GM18505 (cell line): ENCODE results near the gene CRYAB.

Experiments used
- ATAC-seq: cut with Tn5 transposase; IDR thresholded peaks from one replicate; pipeline ENCODE4 v1.9.1; 2021; ENCODE audit not compliant: unreplicated experiment
- POLR2A ChIP-seq: IDR thresholded peaks from 4 replicates; pipeline ENCODE4 v1.6.1; 2011; ENCODE audit warnings: borderline replicate concordance; ENCODE audit not compliant: insufficient read depth, insufficient read length; ENCODE audit errors: extremely low read depth

Gene CRYAB, protein sequence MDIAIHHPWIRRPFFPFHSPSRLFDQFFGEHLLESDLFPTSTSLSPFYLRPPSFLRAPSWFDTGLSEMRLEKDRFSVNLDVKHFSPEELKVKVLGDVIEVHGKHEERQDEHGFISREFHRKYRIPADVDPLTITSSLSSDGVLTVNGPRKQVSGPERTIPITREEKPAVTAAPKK

DNA sequence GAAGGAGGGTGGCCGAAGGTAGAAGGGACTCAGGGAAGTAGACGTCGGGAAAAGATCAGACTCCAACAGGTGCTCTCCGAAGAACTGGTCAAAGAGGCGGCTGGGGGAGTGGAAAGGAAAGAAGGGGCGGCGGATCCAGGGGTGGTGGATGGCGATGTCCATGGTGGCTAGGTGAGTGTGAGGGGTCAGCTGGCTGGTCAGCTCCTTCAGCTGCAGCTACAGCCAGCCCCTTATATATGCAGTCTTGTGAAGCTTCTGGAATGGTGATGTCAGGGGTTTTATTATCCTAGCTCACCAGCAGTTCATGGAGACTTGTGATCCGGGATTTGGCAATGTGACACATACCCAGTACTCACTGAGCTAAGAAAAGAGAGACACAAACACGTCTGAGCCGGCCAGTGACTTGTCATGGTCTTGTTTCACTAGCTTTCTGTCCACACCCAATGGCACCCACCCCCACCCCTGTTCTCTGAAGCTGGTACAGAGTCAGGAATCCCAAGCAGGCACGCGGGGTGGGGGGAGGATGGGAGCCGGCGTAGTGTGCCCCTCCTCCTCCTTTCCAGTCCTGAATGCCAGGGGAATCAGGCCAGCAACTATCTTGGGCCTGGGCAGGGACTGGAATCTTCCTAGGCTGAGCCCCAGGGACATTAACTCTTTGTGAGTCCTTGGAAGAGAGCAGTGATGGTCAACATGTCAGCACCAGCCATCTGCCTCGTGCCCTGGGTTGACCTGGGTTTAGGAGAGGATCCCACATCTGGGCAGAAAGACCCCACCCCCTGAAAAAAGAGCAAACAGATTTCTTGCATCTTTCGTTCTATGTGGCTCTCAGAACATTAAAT lies at the start of gene CRYAB:
Gene CRYAB (minus strand): TSS at position 208 of the 839 bp plus-strand sequence. CDS start 46 bp downstream, at position 162.
- no peak for ATAC-seq
- TF ChIP-seq POLR2A, result no peak

DNA sequence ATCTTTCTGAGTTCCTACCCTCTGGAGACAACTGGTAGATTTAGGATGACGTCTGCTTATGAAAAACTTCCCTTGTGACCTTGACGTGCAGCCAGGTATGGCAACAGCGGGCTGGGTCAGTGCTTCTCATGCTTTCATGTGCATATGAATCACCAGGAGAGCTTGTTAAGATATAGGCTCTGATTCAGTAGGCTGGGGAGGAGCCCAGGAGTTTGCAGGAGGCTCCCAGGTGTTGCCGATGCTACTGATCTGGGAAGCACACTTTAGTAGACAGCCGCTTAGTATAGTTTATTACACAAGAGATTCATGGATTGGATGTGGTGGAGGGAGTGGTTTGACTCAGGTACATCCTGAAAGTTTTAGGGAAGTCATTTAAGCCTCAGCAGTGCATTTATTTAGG lies 49.3 kb upstream of the CRYAB start:
- no peak for ATAC-seq
- TF ChIP-seq POLR2A, result no peak

DNA sequence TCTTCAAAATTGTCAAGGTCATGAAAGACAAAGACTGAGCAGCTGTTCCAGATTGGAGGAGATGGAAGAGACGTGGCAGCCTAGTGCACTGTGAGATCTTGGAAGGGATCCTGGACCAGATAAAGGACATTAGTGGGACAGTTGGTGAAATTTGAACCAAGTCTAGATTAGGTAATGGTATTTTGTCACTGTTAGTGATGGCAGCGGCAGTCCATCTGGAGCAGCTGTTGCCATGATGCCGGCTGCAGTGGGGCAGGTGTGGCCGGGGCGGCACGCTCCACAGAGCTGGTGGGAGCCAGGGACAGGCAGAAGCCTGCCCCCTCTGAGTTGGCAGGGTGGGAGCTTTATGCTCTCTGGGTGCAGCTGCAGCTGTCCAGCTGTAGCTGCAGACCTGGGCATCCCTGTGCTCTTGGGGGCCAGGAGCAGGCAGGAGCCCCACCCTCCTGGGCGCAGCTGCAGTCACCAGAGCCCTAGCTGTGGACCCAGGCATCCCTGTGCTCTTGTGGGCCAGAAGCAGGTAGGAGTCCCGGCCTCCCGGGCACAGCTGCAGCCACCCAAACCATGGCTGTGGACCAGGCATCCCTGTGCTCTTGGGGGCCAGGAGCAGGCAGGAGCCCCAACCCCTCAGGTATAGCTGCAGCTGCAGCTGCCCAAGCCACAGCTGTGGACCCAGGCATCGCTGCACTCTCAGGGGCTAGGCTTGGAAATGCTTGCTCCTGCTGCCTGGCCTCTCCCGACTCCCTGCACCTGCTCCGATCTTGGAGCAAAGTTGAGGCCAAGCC lies 46.3 kb upstream of the CRYAB start:
- no peak for ATAC-seq
- TF ChIP-seq POLR2A, result no peak

DNA sequence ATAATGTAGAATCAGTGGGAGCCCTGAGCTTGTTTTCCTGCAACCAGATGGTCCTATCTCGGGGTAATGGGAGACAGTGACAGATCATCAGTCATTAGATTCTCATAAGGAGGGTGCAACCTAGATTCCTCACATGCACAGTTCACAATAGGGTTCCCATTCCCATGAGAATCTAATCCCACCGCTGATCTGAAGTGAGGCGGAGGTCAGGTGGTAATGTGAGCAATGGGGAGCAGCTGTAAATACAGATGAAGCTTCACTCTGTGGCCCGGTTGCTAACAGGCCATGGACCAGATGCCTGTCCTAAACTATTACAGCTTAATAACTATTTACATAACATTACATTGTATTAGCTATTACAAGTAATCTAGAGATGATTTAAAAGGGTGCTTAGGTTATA lies 42.6 kb upstream of the CRYAB start:
- ATAC-seq, result no peak
- TF ChIP-seq POLR2A, result no peak

DNA sequence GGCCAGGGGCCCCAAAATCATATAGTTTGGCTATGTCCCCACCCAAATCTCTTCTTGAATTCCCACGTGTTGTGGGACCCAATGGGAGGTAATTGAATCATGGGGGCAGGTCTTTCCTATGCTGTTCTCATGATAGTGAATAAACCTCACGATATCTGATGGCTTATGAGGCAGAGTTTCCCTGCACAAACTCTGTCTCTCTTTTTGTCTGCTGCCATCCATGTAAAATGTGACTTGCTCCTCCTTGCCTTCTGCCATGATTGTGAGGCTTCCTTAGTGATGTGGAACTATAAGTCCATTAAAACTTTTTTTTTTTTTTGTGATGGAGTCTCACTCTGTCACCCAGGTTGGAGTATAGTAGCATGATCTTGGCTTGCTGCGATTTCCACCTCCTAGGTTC lies 40.0 kb upstream of the CRYAB start:
- no peak for ATAC-seq
- no peak for TF ChIP-seq POLR2A

DNA sequence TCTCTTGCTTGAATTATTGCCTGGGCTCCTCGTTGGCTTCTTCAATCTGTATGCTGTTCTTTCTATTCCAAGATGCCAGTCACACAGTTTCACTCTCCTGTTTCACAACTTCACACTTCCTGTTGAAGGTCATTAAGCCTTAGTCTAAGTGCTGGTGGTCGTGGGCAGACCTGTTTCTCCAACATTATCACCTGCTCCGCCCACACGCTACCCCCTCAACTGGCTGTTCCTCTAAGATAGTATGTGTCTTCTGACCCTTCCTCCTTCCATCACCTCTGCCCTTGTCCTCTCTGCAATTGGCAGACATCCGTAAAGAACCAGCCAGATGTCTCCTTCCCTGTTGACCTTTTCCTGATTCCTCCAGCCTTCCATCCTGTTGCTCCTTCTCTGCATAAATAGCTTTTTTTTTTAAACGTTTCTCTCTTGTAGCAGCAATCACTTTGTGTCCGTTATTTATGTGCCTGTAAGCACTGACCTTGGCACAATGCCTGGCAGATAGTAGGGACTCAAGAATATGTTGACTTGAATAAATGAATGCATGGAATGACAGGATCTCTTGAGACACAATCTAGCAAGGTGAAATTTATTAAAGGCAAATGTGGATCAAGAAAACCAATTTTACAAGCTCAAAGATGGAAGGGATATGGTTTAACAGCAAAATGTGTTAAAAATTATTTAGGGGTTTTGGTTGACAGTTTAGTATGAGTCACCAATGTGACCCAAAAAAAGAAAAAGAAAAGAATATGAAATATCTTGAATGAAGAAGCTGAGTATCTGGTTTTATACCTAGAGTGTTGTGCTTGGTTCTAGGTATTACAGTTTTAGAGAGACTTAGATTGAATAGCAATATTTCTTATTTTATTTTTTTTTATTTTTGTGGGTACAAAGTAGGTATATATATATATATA lies 38.2 kb upstream of the CRYAB start:
- no peak for ATAC-seq
- no peak for TF ChIP-seq POLR2A

DNA sequence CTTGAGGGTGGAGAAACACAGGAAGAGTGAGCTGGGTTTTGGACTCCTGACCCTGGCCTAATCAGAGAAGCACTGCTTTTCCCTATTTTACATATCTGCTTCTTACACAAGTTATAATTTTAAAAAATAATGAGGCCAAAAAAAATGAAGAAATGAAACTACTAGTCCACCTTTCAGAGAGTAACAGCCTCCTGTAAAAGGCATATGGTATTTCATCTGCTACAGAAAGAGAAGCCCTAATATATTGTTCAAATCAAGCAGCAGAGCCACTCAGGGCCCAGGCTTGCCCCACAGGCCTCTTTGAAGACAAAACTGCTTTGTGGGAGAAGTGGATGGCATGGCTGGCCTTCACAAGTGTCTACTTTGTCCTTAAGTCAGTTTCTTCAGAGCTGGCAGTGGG lies 35.6 kb upstream of the CRYAB start:
- no peak for ATAC-seq
- TF ChIP-seq POLR2A, result no peak

DNA sequence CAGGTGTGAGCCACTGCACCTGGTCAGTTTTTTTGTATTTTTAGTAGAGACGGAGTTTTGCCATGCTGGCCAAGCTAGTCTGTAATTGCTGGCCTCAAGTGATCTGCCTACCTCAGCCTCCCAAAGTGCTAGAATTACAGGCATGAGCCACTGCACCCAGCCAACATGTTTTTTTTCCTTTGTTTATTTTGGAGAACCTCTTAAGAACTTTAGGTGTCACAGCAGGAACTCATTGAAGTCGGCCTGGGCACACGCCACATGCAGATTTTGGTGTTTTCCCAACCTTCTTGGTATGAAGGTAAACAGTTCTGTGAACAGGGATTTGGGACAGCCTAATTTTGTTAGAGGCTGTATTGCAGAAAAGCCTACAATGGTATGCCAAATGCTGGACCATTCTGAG lies 34.9 kb upstream of the CRYAB start:
- TF ChIP-seq POLR2A, result no peak
- ATAC-seq, result no peak

DNA sequence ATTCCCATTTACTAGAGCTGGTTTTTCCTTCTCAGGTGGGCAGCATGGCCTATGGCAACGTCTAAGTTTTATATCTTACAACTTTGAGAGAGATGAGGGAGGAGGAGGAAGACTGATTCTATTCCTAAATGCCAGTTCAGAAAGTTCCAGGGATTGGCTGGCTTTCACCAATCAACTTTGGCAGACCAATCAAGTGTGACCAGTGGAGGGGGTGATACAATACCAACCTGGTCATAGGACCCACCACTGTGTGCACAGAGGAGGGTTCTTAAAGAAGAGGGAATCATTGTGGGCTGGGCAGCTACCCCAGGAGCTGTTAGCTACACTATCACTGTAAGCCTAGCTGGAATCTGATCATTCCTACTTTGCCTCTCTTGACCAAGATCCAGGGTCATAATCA lies 33.6 kb upstream of the CRYAB start:
- TF ChIP-seq POLR2A, result no peak

DNA sequence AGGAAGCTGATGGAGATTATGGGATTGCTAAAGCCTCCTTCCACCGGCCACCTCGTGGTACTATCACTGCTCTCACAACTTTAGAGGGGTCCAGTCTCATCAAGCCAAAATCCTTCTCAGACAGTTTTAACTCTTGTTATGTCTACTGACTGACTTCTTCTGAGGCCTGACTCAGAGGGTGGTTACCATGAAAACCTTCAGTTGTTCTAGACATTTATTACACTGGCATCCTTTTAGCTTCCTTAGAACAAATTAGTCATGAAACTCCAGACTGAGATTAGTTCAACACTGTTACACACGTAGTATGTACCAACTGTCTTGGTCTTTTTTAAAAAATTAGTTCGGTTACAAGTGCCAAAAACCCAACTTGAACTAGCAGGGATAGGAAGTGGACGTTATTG lies 33.1 kb upstream of the CRYAB start:
- ATAC-seq, result no peak
- TF ChIP-seq POLR2A, result no peak

More for the DNA sequence above, 33.6 kb upstream of the CRYAB start:
- no peak for ATAC-seq

DNA sequence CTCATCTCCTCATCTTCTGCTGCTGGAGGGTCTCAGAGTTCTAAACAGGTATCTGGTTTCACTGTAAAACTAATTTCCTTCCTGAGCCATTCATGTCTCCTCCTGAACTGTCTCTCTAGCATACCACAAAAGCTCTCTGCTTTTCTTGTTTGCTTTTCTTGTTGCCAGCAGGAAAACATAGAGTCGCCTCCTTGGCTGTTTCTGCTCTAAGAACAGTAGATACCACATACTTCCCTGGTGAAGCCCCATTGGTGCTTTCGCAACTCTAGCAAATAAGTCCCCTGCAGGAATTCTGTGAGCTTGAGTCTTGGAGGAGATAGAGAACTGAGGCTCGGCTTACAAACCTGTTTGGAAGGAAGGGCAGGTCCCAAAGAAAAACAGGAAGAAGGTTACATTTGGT lies 32.6 kb upstream of the CRYAB start:
- no peak for ATAC-seq
- TF ChIP-seq POLR2A, result no peak

DNA sequence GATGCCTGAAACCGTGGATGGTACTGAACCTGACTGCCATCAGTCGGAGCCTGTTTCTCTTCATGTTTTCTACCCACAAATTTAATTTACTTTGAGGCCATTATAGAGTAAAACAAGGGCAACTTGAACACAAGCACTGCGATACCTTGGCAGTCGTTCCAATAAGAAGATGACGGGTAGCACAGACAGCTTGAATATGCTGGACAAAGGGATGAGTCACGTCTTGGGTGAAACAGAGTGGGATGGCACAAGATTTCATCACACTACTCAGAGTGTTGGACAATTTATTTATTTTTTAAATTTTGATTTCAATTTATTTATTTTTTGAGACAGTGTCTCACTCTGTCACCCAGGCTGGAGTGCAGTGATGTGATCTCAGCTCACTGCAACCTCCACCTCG lies 31.3 kb upstream of the CRYAB start:
- no peak for ATAC-seq
- no peak for TF ChIP-seq POLR2A

DNA sequence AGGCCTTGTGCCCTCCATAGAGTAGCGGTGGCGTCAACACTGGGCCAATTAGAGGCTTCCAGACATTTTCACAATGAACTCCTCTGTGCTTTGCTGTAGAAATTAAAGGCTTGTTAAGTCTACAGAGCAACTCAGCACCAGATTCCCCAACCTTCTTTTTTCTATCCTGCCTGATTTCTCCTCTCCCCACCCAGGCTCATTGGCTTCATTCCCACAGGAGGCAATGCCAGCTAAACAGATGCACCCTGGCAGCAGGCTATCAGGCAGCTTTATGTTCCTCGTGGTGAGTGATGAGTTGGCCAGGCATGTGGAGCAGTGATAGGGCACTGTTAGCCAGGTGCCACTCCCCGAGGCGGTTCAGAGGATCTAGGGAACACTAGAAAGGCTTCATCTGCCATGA lies 30.4 kb upstream of the CRYAB start:
- no peak for TF ChIP-seq POLR2A
- no peak for ATAC-seq
